ENCODE results near the gene PCDH1.

Gene PCDH1

DNA sequence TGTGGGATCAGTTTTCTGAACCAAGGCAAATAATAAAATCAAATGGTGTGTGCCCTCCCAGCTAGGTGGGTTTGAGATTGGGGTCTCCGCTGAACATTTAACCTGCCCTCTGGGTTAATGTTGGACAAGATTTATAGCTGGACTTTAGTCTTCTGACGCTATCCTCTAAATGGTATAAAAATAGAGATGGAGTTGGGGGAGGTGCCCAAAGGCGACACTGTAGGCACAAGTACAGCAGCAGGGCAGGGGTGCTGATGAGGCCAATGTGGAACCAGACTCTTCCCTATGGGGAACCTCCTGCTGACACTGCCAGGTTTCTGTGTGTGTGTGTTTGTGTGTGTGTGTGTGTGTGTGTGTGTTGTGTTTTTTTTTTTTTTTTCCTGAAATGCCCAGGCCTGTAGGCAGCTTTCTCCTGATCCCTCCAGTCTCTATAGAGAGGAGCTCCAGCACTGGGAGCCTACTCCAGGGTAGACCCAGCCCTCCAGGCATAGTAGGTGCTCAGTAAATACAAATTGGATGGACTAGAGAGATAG, 37.9 kb downstream of the PCDH1 start:
- Histone ChIP-seq H3K36me3 (replicated peaks; ENCODE audit: low read depth, low read length) (no peaks in the 10 kb centered on the region), H3K27me3 (ENCODE audit: low read depth, low read length) (0 out of 2 replicates have a peak, but pooled peaks cover 6% of the 10 kb centered on the region), H3K27ac (ENCODE audit: low read length) (no peak overlapping the region), H2AFZ (ENCODE audit: low read depth, low read length) (no peak overlapping the region), H3K4me1 (ENCODE audit: low read length) (no peaks in the 10 kb centered on the region), H3K9me3 (ENCODE audit: insufficient read depth, low read length) (no peaks in the 10 kb centered on the region), H3K79me2 (ENCODE audit: low read length) (no peaks in the 10 kb centered on the region), H3K4me2 (ENCODE audit: low read length) (no peak overlapping the region), H4K20me1 (ENCODE audit: insufficient read depth, low read length) (no peaks in the 10 kb centered on the region), H3K9ac (ENCODE audit: low read length) (no peak overlapping the region), H3K4me3 (ENCODE audit: low read length) (no peak overlapping the region)
- no peak for TF ChIP-seq EZH2phosphoT487 (IDR thresholded peaks at IDR 0.05; ENCODE audit: low read depth)
- no peak for TF ChIP-seq CTCF (IDR thresholded peaks at IDR 0.05; ENCODE audit: low read depth, low read length)

DNA sequence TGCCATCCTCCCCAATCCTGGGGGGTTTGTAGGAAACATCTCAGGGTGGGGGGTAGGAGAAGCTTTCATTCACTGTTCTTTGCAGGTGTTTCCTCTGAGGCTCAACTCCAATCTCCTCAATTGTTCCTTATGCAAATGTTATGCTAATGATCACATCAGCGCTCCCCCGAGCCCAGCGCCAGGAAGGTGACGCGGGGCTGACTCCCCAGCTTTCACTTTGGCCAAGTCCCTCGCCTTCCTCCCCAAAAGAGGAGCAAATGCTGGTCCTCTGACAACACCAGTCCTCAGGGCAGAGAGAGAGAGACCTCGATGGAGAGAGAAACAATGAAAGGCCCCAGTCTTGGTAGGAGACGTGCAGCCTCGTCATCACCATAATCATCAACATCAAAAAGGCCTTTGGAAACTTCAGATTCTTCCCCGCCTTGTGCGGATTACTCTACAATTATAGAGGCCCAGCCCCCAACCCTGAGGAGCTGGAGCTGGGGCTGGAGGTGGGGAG, 39.1 kb downstream of the PCDH1 start:
- H3K36me3 ChIP-seq (replicated peaks; ENCODE audit: low read depth, low read length), result no peaks in the 10 kb centered on the region
- TF ChIP-seq EZH2phosphoT487 (IDR thresholded peaks at IDR 0.05; ENCODE audit: low read depth) (no peak), CTCF (IDR thresholded peaks at IDR 0.05; ENCODE audit: low read depth, low read length) (no peak)
- no peaks in the 10 kb centered on the region for H3K4me1 ChIP-seq (ENCODE audit: low read length)
- no peak overlapping the region for H3K27ac ChIP-seq (ENCODE audit: low read length)
- H3K4me2 ChIP-seq (ENCODE audit: low read length), result no peak overlapping the region
- H3K9me3 ChIP-seq (ENCODE audit: insufficient read depth, low read length), result no peaks in the 10 kb centered on the region
- no peak overlapping the region for H3K4me3 ChIP-seq (ENCODE audit: low read length)
- H3K27me3 ChIP-seq (ENCODE audit: low read depth, low read length), result peaks cover 6% of the 10 kb centered on the region; the same call in 1 of the 2 replicates
- no peak overlapping the region for H2AFZ ChIP-seq (ENCODE audit: low read depth, low read length)
- H3K9ac ChIP-seq (ENCODE audit: low read length), result no peak overlapping the region
- H4K20me1 ChIP-seq (ENCODE audit: insufficient read depth, low read length), result no peaks in the 10 kb centered on the region
- H3K79me2 ChIP-seq (ENCODE audit: low read length), result no peaks in the 10 kb centered on the region

DNA sequence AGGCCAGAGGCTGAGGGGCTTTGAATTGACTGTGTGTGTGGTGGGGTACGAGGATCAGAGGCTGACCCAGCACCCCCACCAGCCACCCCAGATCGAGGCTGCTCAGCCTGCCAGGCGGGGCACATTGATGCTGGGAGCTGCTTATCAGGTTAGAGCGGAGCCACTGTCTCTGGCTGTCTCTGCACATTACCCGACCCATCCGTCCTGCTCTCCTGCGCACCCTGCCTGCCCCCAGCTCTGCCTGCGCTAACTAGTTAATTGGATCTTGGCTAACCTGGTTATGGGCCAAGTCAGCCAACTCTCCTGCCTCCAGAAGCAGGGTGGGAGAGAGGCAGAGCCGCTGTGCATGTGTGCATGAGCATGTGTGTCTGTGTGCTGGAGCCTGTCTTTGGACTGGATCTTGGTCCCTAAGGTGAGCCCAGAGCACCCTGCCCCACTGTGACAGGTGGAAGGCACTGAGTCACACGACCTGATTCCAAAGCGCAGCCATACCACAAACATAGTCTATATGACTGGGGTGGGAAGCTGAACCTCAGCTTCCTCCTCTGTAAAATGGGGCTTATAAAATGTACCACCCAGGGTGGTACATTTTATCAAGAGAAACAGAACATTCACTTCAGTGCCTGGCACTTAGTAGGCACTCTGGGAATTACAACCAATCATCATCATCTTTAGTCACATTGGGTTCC, 39.7 kb downstream of the PCDH1 start:
- Histone ChIP-seq H3K4me1 (ENCODE audit: low read length) (no peaks in the 10 kb centered on the region), H3K27ac (ENCODE audit: low read length) (no peak overlapping the region), H3K4me3 (ENCODE audit: low read length) (no peak overlapping the region), H3K27me3 (ENCODE audit: low read depth, low read length) (peaks cover 6% of the 10 kb centered on the region; the same call in 1 of the 2 replicates), H3K9me3 (ENCODE audit: insufficient read depth, low read length) (no peaks in the 10 kb centered on the region), H3K79me2 (ENCODE audit: low read length) (no peaks in the 10 kb centered on the region), H3K36me3 (replicated peaks; ENCODE audit: low read depth, low read length) (no peaks in the 10 kb centered on the region), H4K20me1 (ENCODE audit: insufficient read depth, low read length) (no peaks in the 10 kb centered on the region), H3K4me2 (ENCODE audit: low read length) (no peak overlapping the region), H3K9ac (ENCODE audit: low read length) (no peak overlapping the region), H2AFZ (ENCODE audit: low read depth, low read length) (no peak overlapping the region)
- TF ChIP-seq CTCF (IDR thresholded peaks at IDR 0.05; ENCODE audit: low read depth, low read length), result no peak
- no peak for TF ChIP-seq EZH2phosphoT487 (IDR thresholded peaks at IDR 0.05; ENCODE audit: low read depth)

DNA sequence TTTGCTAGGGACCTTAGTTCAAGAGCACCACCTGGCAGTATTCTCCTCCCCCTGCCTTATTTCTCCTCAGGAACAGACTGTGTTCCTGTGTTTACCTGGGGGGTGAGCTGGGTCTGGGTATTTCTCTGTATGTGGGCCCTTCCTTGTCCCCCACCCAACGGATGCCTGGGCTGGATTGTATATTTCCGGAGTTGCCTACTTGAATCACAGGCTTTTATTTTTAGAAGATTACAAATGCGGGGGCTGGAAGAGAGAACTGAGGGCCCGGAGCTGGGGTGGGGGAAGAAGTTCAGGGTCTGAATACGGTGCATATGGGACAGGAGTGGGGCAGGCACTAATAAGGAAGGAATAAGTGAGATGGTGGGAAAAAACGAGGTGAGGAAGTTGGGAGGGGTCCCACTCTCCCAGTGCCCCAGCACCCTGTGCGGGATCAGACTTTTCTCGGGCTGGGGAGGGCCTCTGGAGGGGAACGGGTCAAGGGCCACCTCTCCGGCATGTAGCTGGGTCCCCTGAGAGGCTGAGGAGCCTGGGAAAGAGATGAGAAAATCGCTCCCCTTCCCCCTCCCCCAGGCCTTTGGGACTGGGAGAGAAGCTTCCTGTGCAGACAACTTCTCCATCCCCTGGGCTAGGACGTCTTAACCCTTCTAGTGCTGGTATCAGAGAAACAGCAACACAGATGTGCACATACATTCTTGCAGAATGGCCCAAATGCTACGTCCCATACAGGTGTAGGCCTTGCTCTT, 42.1 kb downstream of the PCDH1 start:
- Histone ChIP-seq H3K36me3 (replicated peaks; ENCODE audit: low read depth, low read length) (no peaks in the 10 kb centered on the region), H2AFZ (ENCODE audit: low read depth, low read length) (no peak overlapping the region), H3K9me3 (ENCODE audit: insufficient read depth, low read length) (no peaks in the 10 kb centered on the region), H3K79me2 (ENCODE audit: low read length) (no peaks in the 10 kb centered on the region), H3K9ac (ENCODE audit: low read length) (no peak overlapping the region), H3K4me2 (ENCODE audit: low read length) (no peak overlapping the region), H3K27me3 (ENCODE audit: low read depth, low read length) (peaks cover 5% of the 10 kb centered on the region; the same call in 1 of the 2 replicates), H3K27ac (ENCODE audit: low read length) (no peak overlapping the region), H4K20me1 (ENCODE audit: insufficient read depth, low read length) (no peaks in the 10 kb centered on the region), H3K4me1 (ENCODE audit: low read length) (no peaks in the 10 kb centered on the region), H3K4me3 (ENCODE audit: low read length) (no peak overlapping the region)
- TF ChIP-seq EZH2phosphoT487 (IDR thresholded peaks at IDR 0.05; ENCODE audit: low read depth) (no peak), CTCF (IDR thresholded peaks at IDR 0.05; ENCODE audit: low read depth, low read length) (no peak)

All from OCI-LY3 (cell line).